Ascending aorta (tissue), 2 donors: ENCODE data around the gene DCUN1D3. TPM values are rescaled to one million over a fixed set of nuclear protein-coding genes. Genes with fewer than 3 reads are reported as not detected.

Experiments
- DNase-seq, 2 donors: peaks; one replicate each; pipeline ENCODE4 v3.0.0-alpha.2; 2019; ENCODE audit warnings: low spot score in 2 of 2
- H3K27ac ChIP-seq, 2 donors: fragments of 200-600 bp; sonication (generic); one replicate each; pipeline ENCODE4 v1.5.1; 2016 to 2017; ENCODE audit warnings: mild to moderate bottlenecking in 1 of 2
- H3K27me3 ChIP-seq: fragments of 200-600 bp; sonication (generic); one replicate; pipeline ENCODE4 v1.5.1; 2017
- H3K36me3 ChIP-seq, 2 donors: fragments of 200-600 bp; sonication (generic); one replicate each; pipeline ENCODE4 v1.5.1; 2016
- H3K4me1 ChIP-seq, 2 donors: fragments of 200-600 bp; sonication (generic); one replicate each; pipeline ENCODE4 v1.5.1; 2016 to 2017; ENCODE audit warnings: mild to moderate bottlenecking in 1 of 2
- H3K4me3 ChIP-seq, 2 donors: fragments of 200-600 bp; sonication (generic); one replicate each; pipeline ENCODE4 v1.5.1; 2016 to 2017; ENCODE audit warnings: mild to moderate bottlenecking in 1 of 2
- H3K9me3 ChIP-seq, 2 donors: fragments of 200-600 bp; sonication (generic); one replicate each; pipeline ENCODE4 v1.5.1; 2016
- CTCF ChIP-seq, 3 experiments: fragments of 200-600 bp in 2 of 3; fragments of 450-650 bp in 1 of 3; sonication (generic) in 2 of 3; IDR thresholded peaks; one replicate each; pipeline ENCODE4 v1.5.1; 2016 to 2019; ENCODE audit warnings: antibody characterized with exemption in 3 of 3, mild to moderate bottlenecking in 1 of 3, moderate library complexity in 1 of 3
- intact Hi-C: fragments of 100-400 bp; cut with DNase I; formaldehyde crosslinking; loops from one replicate; pipeline ENCODE4 v1.15.1; 2023
- total RNA-seq: library from RNA; depleted of rRNA; stranded (reverse); fragments of >200 nt; gene quantifications from one replicate; pipeline ENCODE4 v1.1.0, GENCODE V29; 2016

DCUN1D3 gene
- total RNA-seq, 1 donor from 2014 or later, result 9.8 TPM

GRCh38 chr16:20906341-20907255 is 6.4 kb upstream of the DCUN1D3 start:
- no peak for TF ChIP-seq CTCF (IDR thresholded peaks at IDR 0.05)
- intact Hi-C loops, result loop anchor here (5.0 kb wide), 1 partner anchor 1301 kb away; the partner anchor contains the start of gene EEF2K
- Histone ChIP-seq H3K4me3 (peak overlapping the region in 1 of 2 donors; percentile 38), H3K9me3 (no peaks in the 10 kb centered on the region), H3K4me1 (peaks cover 26 to 89% of the 10 kb centered on the region in 2 donors), H3K27me3 (no peaks in the 10 kb centered on the region), H3K36me3 (no peaks in the 10 kb centered on the region), H3K27ac (peak overlapping the region; percentile 96 to 100)
- DNase-seq, result peak in 1 of 2 donors; percentile 76

GRCh38 chr16:20905576-20905975 is 5.4 kb upstream of the DCUN1D3 start:
- Histone ChIP-seq H3K27me3 (no peaks in the 10 kb centered on the region), H3K9me3 (no peaks in the 10 kb centered on the region), H3K4me3 (peak overlapping the region in 1 of 2 donors; percentile 38), H3K36me3 (no peaks in the 10 kb centered on the region), H3K27ac (peak overlapping the region; percentile 96 to 100), H3K4me1 (peaks cover 19 to 82% of the 10 kb centered on the region in 2 donors)
- intact Hi-C loops, result loop anchor here (5.0 kb wide), 1 partner anchor 1302 kb away; the partner anchor contains the start of gene EEF2K
- DNase-seq, result no peak
- no peak for TF ChIP-seq CTCF (IDR thresholded peaks at IDR 0.05)

GRCh38 chr16:20904507-20905081 is 4.4 kb upstream of the DCUN1D3 start:
- peaks cover 17 to 73% of the 10 kb centered on the region in 2 donors for H3K4me1 ChIP-seq
- intact Hi-C loops, result loop anchor here (5.0 kb wide), 6 partner anchors 102 to 1303 kb away; partner anchors contain the start of genes EEF2K, LDAF1 and THUMPD1
- peak overlapping the region; percentile 96 to 100 for H3K27ac ChIP-seq
- no peaks in the 10 kb centered on the region for H3K36me3 ChIP-seq
- DNase-seq, result no peak
- no peaks in the 10 kb centered on the region for H3K9me3 ChIP-seq
- no peaks in the 10 kb centered on the region for H3K27me3 ChIP-seq
- TF ChIP-seq CTCF (IDR thresholded peaks at IDR 0.05), result no peak
- H3K4me3 ChIP-seq, result no peak overlapping the region

GRCh38 chr16:20903899-20904506 is 3.8 kb upstream of the DCUN1D3 start:
- H3K4me3 ChIP-seq, result no peak overlapping the region
- H3K4me1 ChIP-seq, result peaks cover 17 to 70% of the 10 kb centered on the region in 2 donors
- H3K36me3 ChIP-seq, result no peaks in the 10 kb centered on the region
- no peaks in the 10 kb centered on the region for H3K9me3 ChIP-seq
- intact Hi-C loops, result loop anchor here (5.0 kb wide), 5 partner anchors 102 to 1288 kb away; partner anchors contain the start of genes LDAF1 and THUMPD1
- no peak for TF ChIP-seq CTCF (IDR thresholded peaks at IDR 0.05)
- no peaks in the 10 kb centered on the region for H3K27me3 ChIP-seq
- no peak for DNase-seq
- H3K27ac ChIP-seq, result peak overlapping the region; percentile 96 to 100

- TF ChIP-seq CTCF (IDR thresholded peaks at IDR 0.05), result no peak
- Histone ChIP-seq H3K27me3 (no peaks in the 10 kb centered on the region), H3K36me3 (no peaks in the 10 kb centered on the region), H3K9me3 (no peaks in the 10 kb centered on the region), H3K4me3 (no peak overlapping the region), H3K4me1 (peaks cover 17 to 65% of the 10 kb centered on the region in 2 donors), H3K27ac (peak overlapping the region; percentile 96 to 100)
- intact Hi-C loops, result loop anchor here (5.0 kb wide), 5 partner anchors 101 to 1289 kb away; partner anchors contain the start of genes LDAF1 and THUMPD1
- DNase-seq, result no peak
Measured at GRCh38 chr16:20903116-20903898, 3.1 kb upstream of the DCUN1D3 start.
